Endometrium (tissue), 2 donors: ENCODE results near the gene OSBP.

Experiments used
- FAIRE-seq: peaks from 2 replicates; lab custom pipeline; 2012; peaks lifted over from hg19 to GRCh38; lab: Jason Lieb, UNC
- donor health status: control.
- donor health status: control.

Gene OSBP

GRCh38 chr11:59607703-59608454, 7.7 kb downstream of the OSBP start:
- FAIRE-seq, result no peak

GRCh38 chr11:59602432-59602831, 13.1 kb downstream of the OSBP start:
- FAIRE-seq, result no peak

GRCh38 chr11:59601788-59602187, 13.8 kb downstream of the OSBP start:
- FAIRE-seq, result no peak

- no peak for FAIRE-seq
Observed at GRCh38 chr11:59600636-59601035, 14.9 kb downstream of the OSBP start.

- FAIRE-seq, result no peak
Observed at GRCh38 chr11:59600234-59600633, 15.3 kb downstream of the OSBP start.

DNA sequence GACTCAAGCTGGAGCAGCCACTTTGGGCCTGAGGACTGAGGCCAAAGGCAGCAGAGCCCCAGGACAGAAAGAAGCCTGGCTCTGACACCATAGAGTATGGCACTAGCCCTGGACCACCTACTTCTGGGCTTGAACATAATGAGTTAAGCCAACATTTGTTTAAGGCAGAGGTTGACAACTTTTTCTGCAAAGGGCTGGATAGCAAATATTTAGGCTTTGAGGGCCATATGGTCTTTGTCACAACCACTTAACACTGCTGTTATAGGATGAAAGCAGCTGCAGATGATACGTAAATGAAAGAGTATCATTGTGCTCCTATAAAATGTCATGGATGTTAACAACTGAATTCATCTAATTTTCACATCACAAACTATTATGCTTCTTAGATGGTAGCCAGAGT, 16.6 kb downstream of the OSBP start:
- no peak for FAIRE-seq

- no peak for FAIRE-seq
Observed at GRCh38 chr11:59584294-59584693, 31.3 kb downstream of the OSBP start.

- FAIRE-seq, result no peak
Observed at GRCh38 chr11:59582006-59582405, 33.6 kb downstream of the OSBP start.

DNA sequence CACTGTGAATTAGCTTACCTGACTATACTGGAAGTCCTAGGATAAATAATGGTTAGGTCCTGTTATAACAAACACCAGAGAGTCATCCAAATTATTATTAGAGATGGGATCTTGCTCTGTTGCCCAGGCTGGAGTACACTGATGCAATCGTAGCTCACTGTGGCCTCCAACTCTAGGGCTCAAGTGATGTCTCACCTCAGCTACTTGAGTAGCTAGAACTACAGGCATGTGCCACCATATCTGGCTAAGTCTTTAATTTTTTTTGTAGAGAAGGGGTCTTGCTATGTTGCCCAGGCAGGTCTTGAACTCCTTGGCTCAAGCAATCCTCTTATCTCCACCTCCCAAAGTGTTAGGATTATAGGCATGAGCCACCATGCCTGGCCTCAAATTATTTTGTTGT, 37.2 kb downstream of the OSBP start:
- FAIRE-seq, result no peak

- FAIRE-seq, result no peak
Observed at GRCh38 chr11:59575505-59575904, 40.1 kb downstream of the OSBP start.

- FAIRE-seq, result no peak
Observed at GRCh38 chr11:59574932-59575502, 40.6 kb downstream of the OSBP start.

- FAIRE-seq, result no peak
Observed at GRCh38 chr11:59574467-59574866, 41.1 kb downstream of the OSBP start.

DNA sequence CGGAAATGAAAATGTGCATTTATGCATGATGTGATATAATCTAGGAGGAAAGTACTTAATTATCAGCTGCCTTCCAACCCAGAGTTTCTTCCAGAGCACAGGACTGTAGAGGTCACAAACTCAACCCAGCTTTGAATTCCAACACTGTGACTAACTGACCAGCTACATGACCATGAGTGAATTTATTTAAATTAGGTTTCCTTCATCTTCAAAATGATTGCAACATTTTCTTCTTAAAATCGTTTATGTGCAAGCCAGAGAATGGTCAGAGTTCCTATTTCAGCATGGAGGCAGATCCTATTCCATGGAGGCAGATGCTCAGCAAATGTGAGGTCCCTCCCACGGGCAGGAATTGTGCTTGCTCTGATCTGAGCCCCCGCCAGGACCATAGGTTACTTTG, 42.4 kb downstream of the OSBP start:
- FAIRE-seq, result no peak

DNA sequence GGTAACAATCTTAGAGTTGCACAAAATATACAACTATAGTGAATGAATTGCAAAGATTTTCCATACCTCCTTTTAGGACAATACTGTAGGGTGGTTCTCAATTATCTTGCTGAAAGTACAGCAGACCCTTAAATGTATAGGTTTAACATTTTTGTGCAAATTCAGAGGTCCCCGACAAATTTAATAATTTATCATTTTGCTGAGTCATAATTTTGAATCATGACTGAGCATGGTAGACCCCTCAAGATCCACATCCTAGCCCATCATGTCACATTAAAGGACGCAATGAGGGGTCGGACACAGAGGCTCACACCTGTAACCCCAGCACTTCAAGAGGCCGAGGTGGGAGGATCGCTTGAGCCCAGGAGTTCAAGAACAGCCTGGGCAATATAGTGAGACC, 43.5 kb downstream of the OSBP start:
- FAIRE-seq, result no peak

GRCh38 chr11:59562292-59562691, 53.3 kb downstream of the OSBP start:
- FAIRE-seq, result no peak

GRCh38 chr11:59560702-59561473, 54.7 kb downstream of the OSBP start:
- no peak for FAIRE-seq

GRCh38 chr11:59560290-59560701, 55.3 kb downstream of the OSBP start:
- no peak for FAIRE-seq

GRCh38 chr11:59559886-59560285, 55.7 kb downstream of the OSBP start:
- FAIRE-seq, result no peak

DNA sequence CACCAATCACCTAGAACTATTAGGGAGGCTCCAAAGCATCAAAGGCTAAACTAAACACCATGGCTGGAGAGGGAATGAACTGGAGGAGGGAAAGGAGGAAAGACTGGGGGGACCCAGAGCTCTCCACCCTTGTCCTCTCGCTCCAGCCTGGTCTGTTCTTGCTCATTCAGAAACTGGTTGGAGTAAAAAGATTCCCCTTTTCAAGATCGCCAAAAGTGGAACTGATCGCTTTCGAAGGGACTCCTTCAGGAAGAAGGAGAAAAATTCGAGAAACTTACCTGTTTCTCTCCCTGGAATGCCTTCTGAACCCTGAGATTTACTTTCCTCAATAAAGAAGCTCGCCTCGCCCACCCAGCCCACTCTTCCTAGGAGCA, 57.3 kb downstream of the OSBP start:
- FAIRE-seq, result no peak

DNA sequence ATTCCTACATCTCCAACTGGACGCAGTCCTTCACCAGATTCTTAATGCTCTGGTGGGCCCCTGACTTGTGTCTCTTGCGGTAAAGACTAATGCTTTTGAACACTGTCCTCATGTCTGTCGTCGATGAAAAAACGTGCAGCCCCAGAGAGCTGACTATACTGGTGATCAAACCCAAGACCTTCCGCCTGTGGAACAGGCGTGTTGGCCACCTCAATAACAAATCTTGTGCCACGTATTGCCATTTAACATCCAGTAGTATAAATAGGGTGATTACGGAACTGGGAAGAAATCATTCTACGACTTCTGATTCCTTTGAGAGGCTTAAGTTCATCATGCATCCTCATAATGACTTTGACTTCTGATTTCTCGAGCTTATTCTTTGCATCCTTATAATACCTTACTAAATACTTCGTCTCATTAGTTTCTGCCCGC, 58.6 kb downstream of the OSBP start:
- FAIRE-seq, result no peak

GRCh38 chr11:59556115-59556916, 59.3 kb downstream of the OSBP start:
- FAIRE-seq, result peak; percentile 35

GRCh38 chr11:59555601-59556114, 59.9 kb downstream of the OSBP start:
- no peak for FAIRE-seq
